GM23338 (cell line): Measurements from ENCODE around the gene COX4I1. TPM values are rescaled to one million over a fixed set of nuclear protein-coding genes. Genes with fewer than 3 reads are reported as not detected.

Experiments
- ATAC-seq: fragments of 200-7000 bp; cut with Tn5 transposase; 3 replicates; pipeline ENCODE4 v1.9.1; 2020
- DNase-seq: peaks from one replicate; pipeline ENCODE4 v3.0.0-alpha.2; 2015; ENCODE audit warnings: low spot score
- H2AFZ ChIP-seq: fragments of 200-600 bp; sonication (generic); 2 replicates; pipeline ENCODE4 v1.8.0; 2016; ENCODE audit warnings: antibody characterized with exemption, mild to moderate bottlenecking, moderate library complexity
- H3F3A ChIP-seq: fragments of 200-600 bp; sonication (generic); replicated peaks from 2 replicates; pipeline ENCODE4 v1.8.0; 2017; ENCODE audit warnings: antibody characterized with exemption, mixed run types, low read depth
- H3K27ac ChIP-seq: fragments of 200-600 bp; sonication (generic); 2 replicates; pipeline ENCODE4 v1.6.1; 2016; ENCODE audit warnings: low read depth
- H3K27me3 ChIP-seq: fragments of 200-600 bp; sonication (generic); 2 replicates; pipeline ENCODE4 v1.8.0; 2016; ENCODE audit warnings: mild to moderate bottlenecking, mixed run types, moderate library complexity; ENCODE audit not compliant: insufficient read depth
- H3K36me3 ChIP-seq: fragments of 200-600 bp; sonication (generic); 2 replicates; pipeline ENCODE4 v1.8.0; 2016; ENCODE audit warnings: mild to moderate bottlenecking; ENCODE audit not compliant: insufficient read depth
- H3K4me1 ChIP-seq: fragments of 200-600 bp; sonication (generic); 2 replicates; pipeline ENCODE4 v1.8.0; 2016; ENCODE audit warnings: mild to moderate bottlenecking, moderate library complexity; ENCODE audit not compliant: insufficient read depth
- H3K4me2 ChIP-seq: fragments of 200-600 bp; sonication (generic); 2 replicates; pipeline ENCODE4 v1.7.1; 2017; ENCODE audit warnings: mixed run types
- H3K4me3 ChIP-seq: fragments of 200-600 bp; sonication (generic); 2 replicates; pipeline ENCODE4 v1.6.1; 2016; ENCODE audit warnings: mixed run types
- H3K79me2 ChIP-seq: fragments of 200-600 bp; sonication (generic); replicated peaks from 2 replicates; pipeline ENCODE4 v1.8.0; 2017; ENCODE audit warnings: mild to moderate bottlenecking; ENCODE audit not compliant: insufficient read depth
- H3K9me2 ChIP-seq: fragments of 200-600 bp; sonication (generic); 2 replicates; pipeline ENCODE4 v1.8.0; 2017; ENCODE audit not compliant: insufficient read depth
- H4K20me1 ChIP-seq: fragments of 200-600 bp; sonication (generic); replicated peaks from 2 replicates; pipeline ENCODE4 v1.8.0; 2017; ENCODE audit warnings: mild to moderate bottlenecking; ENCODE audit not compliant: insufficient read depth
- H3K27ac Mint-ChIP-seq: 2 replicates; pipeline ENCODE4 v1.8.0; 2020; ENCODE audit warnings: inconsistent platforms, mild to moderate bottlenecking, moderate library complexity, mixed read lengths
- H3K27me3 Mint-ChIP-seq: 3 replicates; pipeline ENCODE4 v1.8.0; 2022; ENCODE audit warnings: low read depth, mild to moderate bottlenecking, moderate library complexity, mixed read lengths, inconsistent platforms; ENCODE audit not compliant: insufficient read depth, poor library complexity
- H3K36me3 Mint-ChIP-seq: 3 replicates; pipeline ENCODE4 v1.8.0; 2021; ENCODE audit warnings: low read depth, mild to moderate bottlenecking, inconsistent platforms, moderate library complexity, mixed read lengths
- H3K4me1 Mint-ChIP-seq: 3 replicates; pipeline ENCODE4 v1.8.0; 2020; ENCODE audit warnings: mild to moderate bottlenecking, inconsistent platforms, mixed read lengths
- H3K4me3 Mint-ChIP-seq: 3 replicates; pipeline ENCODE4 v1.8.0; 2021; ENCODE audit warnings: moderate library complexity, mild to moderate bottlenecking, inconsistent platforms, mixed read lengths
- H3K9me3 Mint-ChIP-seq: 3 replicates; pipeline ENCODE4 v1.8.0; 2020; ENCODE audit warnings: moderate library complexity, mild to moderate bottlenecking, inconsistent platforms, mixed read lengths
- CREB1 ChIP-seq: fragments of 250-450 bp; sonication (Bioruptor Pico); IDR thresholded peaks from 2 replicates; pipeline ENCODE4 v1.5.0; 2020; ENCODE audit warnings: low read depth, mild to moderate bottlenecking, moderate library complexity
- CTCF ChIP-seq, 2 experiments: fragments of 200-600 bp in 1 of 2; sonication (generic) in 1 of 2; conservative IDR thresholded peaks; 2 replicates each; pipeline versions ENCODE4 v1.5.1 to v1.6.1; 2016 to 2017; ENCODE audit warnings: antibody characterized with exemption in 2 of 2, low read depth in 2 of 2, mild to moderate bottlenecking in 2 of 2, moderate library complexity in 1 of 2
- EZH2 ChIP-seq: fragments of 200-600 bp; sonication (generic); IDR thresholded peaks from one replicate; pipeline ENCODE4 v1.8.0; 2017; ENCODE audit warnings: antibody characterized with exemption, mild to moderate bottlenecking, low read depth; ENCODE audit not compliant: unreplicated experiment
- EZH2phosphoT487 ChIP-seq: fragments of 200-600 bp; sonication (generic); IDR thresholded peaks from one replicate; pipeline ENCODE4 v1.8.1; 2018; ENCODE audit warnings: antibody characterized with exemption; ENCODE audit not compliant: unreplicated experiment
- JUNB ChIP-seq: IDR thresholded peaks from one replicate; pipeline ENCODE4 v1.6.1; 2016; ENCODE audit warnings: antibody characterized with exemption; ENCODE audit not compliant: unreplicated experiment
- NANOG ChIP-seq: IDR thresholded peaks from 2 replicates; pipeline ENCODE4 v1.6.1; 2016; ENCODE audit warnings: antibody characterized with exemption, borderline replicate concordance
- POLR2AphosphoS5 ChIP-seq: IDR thresholded peaks from 2 replicates; pipeline ENCODE4 v1.6.1; 2016; ENCODE audit warnings: antibody characterized with exemption, low read depth
- REST ChIP-seq: IDR thresholded peaks from one replicate; pipeline ENCODE4 v1.6.1; 2018; ENCODE audit warnings: antibody characterized with exemption; ENCODE audit not compliant: unreplicated experiment
- STAT1 ChIP-seq: IDR thresholded peaks from one replicate; pipeline ENCODE4 v1.6.1; 2016; ENCODE audit warnings: antibody characterized with exemption; ENCODE audit not compliant: unreplicated experiment
- ZNF114 ChIP-seq: fragments of 250-450 bp; sonication (Bioruptor Pico); IDR thresholded peaks from 2 replicates; pipeline ENCODE4 v1.5.0; 2020; ENCODE audit warnings: mild to moderate bottlenecking, moderate library complexity
- ZNF331 ChIP-seq: fragments of 250-450 bp; sonication (Bioruptor Pico); IDR thresholded peaks from 2 replicates; pipeline ENCODE4 v1.5.0; 2020; ENCODE audit warnings: low read depth, mild to moderate bottlenecking, moderate library complexity
- ZNF462 ChIP-seq: fragments of 250-450 bp; sonication (Bioruptor Pico); IDR thresholded peaks from 2 replicates; pipeline ENCODE4 v1.5.0; 2020; ENCODE audit warnings: mild to moderate bottlenecking, moderate library complexity
- polyA plus RNA-seq: library from polyadenylated mRNA; unstranded; fragments of >200 nt; fragmentation: Nextera tagmentation; extraction: Ambion mirVana; gene quantifications from 2 replicates; pipeline ENCODE4 v1.2.1, GENCODE V29; 2016
- total RNA-seq: library from RNA; depleted of rRNA; stranded (reverse); fragments of >200 nt; shearing (Covaris generic); gene quantifications from 2 replicates; pipeline ENCODE4 v1.2.3, GENCODE V29; 2014
- TF ChIP-seq, protein P1 (sequence below): IDR thresholded peaks from 2 replicates; pipeline ENCODE4 v1.6.1; 2016; ENCODE audit warnings: antibody characterized with exemption

Gene COX4I1
- total and polyA plus RNA-seq, 2 experiments from 2014 or later = 329 to 1,008 TPM

GRCh38 chr16:85800321-85800669 lies 800 bp downstream of the COX4I1 start:
- H3K9me3 Mint-ChIP-seq = no peaks in the 10 kb centered on the region; the same call in 2 of the 3 replicates
- H3K36me3 ChIP-seq = peaks cover 34% of the 10 kb centered on the region
- ATAC-seq (peak; percentile 4; the same call in 2 of the 3 replicates), DNase-seq (peak; percentile 36)
- peaks cover 18% of the 10 kb centered on the region for H3K4me1 Mint-ChIP-seq
- peak overlapping the region; percentile 89 for H3K27ac Mint-ChIP-seq
- H4K20me1 ChIP-seq = peaks cover 46% of the 10 kb centered on the region
- H3K4me2 ChIP-seq = peak overlapping the region; percentile 99
- H3K4me1 ChIP-seq = peaks cover 9% of the 10 kb centered on the region
- peaks cover 82% of the 10 kb centered on the region for H3K79me2 ChIP-seq
- H3K4me3 ChIP-seq = peak overlapping the region; percentile 98
- H2AFZ ChIP-seq = 0 out of 2 replicates have a peak overlapping the region, but pooled peaks have one; percentile 47
- peak overlapping the region; percentile 87 for H3K27ac ChIP-seq
- H3K27me3 ChIP-seq = no peaks in the 10 kb centered on the region
- H3K27me3 Mint-ChIP-seq = peaks cover 18% of the 10 kb centered on the region
- no peaks in the 10 kb centered on the region for H3K9me2 ChIP-seq
- peak overlapping the region; percentile 89 for H3K4me3 Mint-ChIP-seq
- peaks cover 66% of the 10 kb centered on the region for H3K36me3 Mint-ChIP-seq
- TF ChIP-seq ZNF462 = no peak
- TF ChIP-seq ZNF331 (CRISPR knock-in tag) = no peak
- TF ChIP-seq, protein P1, sequence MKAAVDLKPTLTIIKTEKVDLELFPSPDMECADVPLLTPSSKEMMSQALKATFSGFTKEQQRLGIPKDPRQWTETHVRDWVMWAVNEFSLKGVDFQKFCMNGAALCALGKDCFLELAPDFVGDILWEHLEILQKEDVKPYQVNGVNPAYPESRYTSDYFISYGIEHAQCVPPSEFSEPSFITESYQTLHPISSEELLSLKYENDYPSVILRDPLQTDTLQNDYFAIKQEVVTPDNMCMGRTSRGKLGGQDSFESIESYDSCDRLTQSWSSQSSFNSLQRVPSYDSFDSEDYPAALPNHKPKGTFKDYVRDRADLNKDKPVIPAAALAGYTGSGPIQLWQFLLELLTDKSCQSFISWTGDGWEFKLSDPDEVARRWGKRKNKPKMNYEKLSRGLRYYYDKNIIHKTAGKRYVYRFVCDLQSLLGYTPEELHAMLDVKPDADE = no peak
- no peak for TF ChIP-seq ZNF114 (CRISPR knock-in tag)
- TF ChIP-seq STAT1 = no peak
- no peak for TF ChIP-seq NANOG
- no peak for TF ChIP-seq CREB1 (CRISPR knock-in tag)
- TF ChIP-seq EZH2phosphoT487 = no peak
- TF ChIP-seq POLR2AphosphoS5 = no peak
- TF ChIP-seq JUNB = no peak
- no peak for TF ChIP-seq CTCF (conservative IDR thresholded peaks at IDR 0.05; ENCODE audit: low read depth in 2 of 2)
- no peak for TF ChIP-seq REST
- no peak for TF ChIP-seq EZH2
- H3F3A ChIP-seq = 0 out of 2 replicates have a peak, but pooled peaks cover 3% of the 10 kb centered on the region
